SK-N-SH treated with all-trans-retinoic acid at 6 μM for 48 hours (cell line): ENCODE results near the gene IZUMO3.

Experiments used
- ATAC-seq: fragments of 200-7000 bp; cut with Tn5 transposase; 3 replicates; pipeline ENCODE4 v1.9.1; 2020; ENCODE audit warnings: mild to moderate bottlenecking, moderate library complexity
- ARNTL ChIP-seq: fragments of 450-650 bp; formaldehyde crosslinking; IDR thresholded peaks from 2 replicates; pipeline ENCODE4 v1.5.0; 2020; ENCODE audit warnings: low read depth, mild to moderate bottlenecking, moderate library complexity, borderline replicate concordance
- BACH2 ChIP-seq: fragments of 250-450 bp; sonication (Bioruptor Pico); IDR thresholded peaks from 2 replicates; pipeline ENCODE4 v1.9.0; 2021; ENCODE audit warnings: mild to moderate bottlenecking, borderline replicate concordance
- CSDC2 ChIP-seq: fragments of 250-450 bp; sonication (Bioruptor Pico); IDR thresholded peaks from 2 replicates; pipeline ENCODE4 v1.5.0; 2020; ENCODE audit warnings: mild to moderate bottlenecking, moderate library complexity
- ESRRG ChIP-seq: fragments of 250-450 bp; sonication (Bioruptor Pico); IDR thresholded peaks from 2 replicates; pipeline ENCODE4 v1.6.1; 2021; ENCODE audit warnings: mild to moderate bottlenecking
- ISL1 ChIP-seq: fragments of 250-450 bp; sonication (Bioruptor Pico); IDR thresholded peaks from 2 replicates; pipeline ENCODE4 v2.1.2; 2022; ENCODE audit warnings: mild to moderate bottlenecking, moderate library complexity
- PATZ1 ChIP-seq: fragments of 250-450 bp; sonication (Bioruptor Pico); IDR thresholded peaks from 2 replicates; pipeline ENCODE4 v1.8.0; 2020; ENCODE audit warnings: mild to moderate bottlenecking, moderate library complexity, borderline replicate concordance
- PPARA ChIP-seq: fragments of 250-450 bp; sonication (Bioruptor Pico); IDR thresholded peaks from 2 replicates; pipeline ENCODE4 v1.5.0; 2020; ENCODE audit warnings: mild to moderate bottlenecking, borderline replicate concordance
- RARB ChIP-seq: fragments of 250-450 bp; sonication (Bioruptor Pico); IDR thresholded peaks from 2 replicates; pipeline ENCODE4 v1.8.0; 2021; ENCODE audit warnings: mild to moderate bottlenecking, moderate library complexity
- TCF4 ChIP-seq: fragments of 250-450 bp; sonication (Bioruptor Pico); IDR thresholded peaks from 2 replicates; pipeline ENCODE4 v1.8.0; 2021; ENCODE audit warnings: mild to moderate bottlenecking, moderate library complexity, borderline replicate concordance
- TOX ChIP-seq: fragments of 250-450 bp; sonication (Bioruptor Pico); IDR thresholded peaks from 2 replicates; pipeline ENCODE4 v1.8.0; 2021; ENCODE audit warnings: mild to moderate bottlenecking, moderate library complexity, borderline replicate concordance
- ZC3H10 ChIP-seq: fragments of 250-450 bp; sonication (Bioruptor Pico); IDR thresholded peaks from 2 replicates; pipeline ENCODE4 v1.5.1; 2021; ENCODE audit warnings: mild to moderate bottlenecking, moderate library complexity
- ZFP3 ChIP-seq: fragments of 250-450 bp; sonication (Bioruptor Pico); IDR thresholded peaks from 2 replicates; pipeline ENCODE4 v1.5.0; 2020; ENCODE audit warnings: mild to moderate bottlenecking, moderate library complexity
- ZFP30 ChIP-seq: fragments of 450-650 bp; formaldehyde crosslinking; IDR thresholded peaks from 2 replicates; pipeline ENCODE4 v1.5.0; 2022; ENCODE audit warnings: mild to moderate bottlenecking, moderate library complexity
- ZNF70 ChIP-seq: fragments of 450-650 bp; formaldehyde crosslinking; IDR thresholded peaks from 2 replicates; pipeline ENCODE4 v1.5.0; 2020; ENCODE audit warnings: mild to moderate bottlenecking, moderate library complexity
- ZNF8 ChIP-seq: fragments of 450-650 bp; formaldehyde crosslinking; IDR thresholded peaks from 2 replicates; pipeline ENCODE4 v1.5.0; 2020; ENCODE audit warnings: mild to moderate bottlenecking, moderate library complexity
- TF ChIP-seq, protein P1 (sequence below): fragments of 250-450 bp; sonication (Bioruptor Pico); IDR thresholded peaks from 2 replicates; pipeline ENCODE4 v1.5.1; 2020; ENCODE audit warnings: low read depth, mild to moderate bottlenecking, moderate library complexity
- TF ChIP-seq, protein P2 (sequence below): fragments of 250-450 bp; sonication (Bioruptor Pico); IDR thresholded peaks from 2 replicates; pipeline ENCODE4 v1.5.1; 2021; ENCODE audit warnings: mild to moderate bottlenecking, moderate library complexity
- TF ChIP-seq, protein P3 (sequence below): fragments of 250-450 bp; sonication (Bioruptor Pico); IDR thresholded peaks from 2 replicates; pipeline ENCODE4 v1.8.0; 2021; ENCODE audit warnings: low read depth, mild to moderate bottlenecking, moderate library complexity, borderline replicate concordance
- TF ChIP-seq, protein P4 (sequence below): fragments of 250-450 bp; sonication (Bioruptor Pico); IDR thresholded peaks from 2 replicates; pipeline ENCODE4 v1.5.0; 2020; ENCODE audit warnings: mild to moderate bottlenecking, moderate library complexity

IZUMO3 gene

DNA sequence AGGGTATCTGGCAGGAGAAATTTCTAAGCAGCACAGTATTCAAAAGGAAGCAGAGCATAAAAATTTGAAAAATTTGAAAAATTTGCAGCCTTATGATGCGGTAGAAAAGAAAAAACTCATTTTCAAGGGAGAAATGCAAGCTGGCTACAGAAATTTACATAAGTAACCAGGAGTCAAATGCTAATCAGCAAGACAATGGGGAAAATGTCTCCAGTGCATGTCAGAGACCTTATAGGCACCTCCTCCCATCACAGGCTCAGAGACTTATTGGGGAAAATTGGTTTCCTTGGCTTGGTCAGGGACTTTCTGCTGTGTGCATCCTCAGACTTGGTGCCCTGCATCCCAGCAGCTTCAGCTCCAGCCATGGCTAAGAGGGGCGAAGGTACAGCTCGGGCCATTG, 35.8 kb downstream of the IZUMO3 start:
- TF ChIP-seq ARNTL (CRISPR knock-in tag) (no peak), TOX (CRISPR knock-in tag) (no peak), PPARA (CRISPR knock-in tag) (no peak), PATZ1 (CRISPR knock-in tag) (no peak), ZNF70 (CRISPR knock-in tag) (no peak), RARB (CRISPR knock-in tag) (no peak)
- TF ChIP-seq, protein P1, sequence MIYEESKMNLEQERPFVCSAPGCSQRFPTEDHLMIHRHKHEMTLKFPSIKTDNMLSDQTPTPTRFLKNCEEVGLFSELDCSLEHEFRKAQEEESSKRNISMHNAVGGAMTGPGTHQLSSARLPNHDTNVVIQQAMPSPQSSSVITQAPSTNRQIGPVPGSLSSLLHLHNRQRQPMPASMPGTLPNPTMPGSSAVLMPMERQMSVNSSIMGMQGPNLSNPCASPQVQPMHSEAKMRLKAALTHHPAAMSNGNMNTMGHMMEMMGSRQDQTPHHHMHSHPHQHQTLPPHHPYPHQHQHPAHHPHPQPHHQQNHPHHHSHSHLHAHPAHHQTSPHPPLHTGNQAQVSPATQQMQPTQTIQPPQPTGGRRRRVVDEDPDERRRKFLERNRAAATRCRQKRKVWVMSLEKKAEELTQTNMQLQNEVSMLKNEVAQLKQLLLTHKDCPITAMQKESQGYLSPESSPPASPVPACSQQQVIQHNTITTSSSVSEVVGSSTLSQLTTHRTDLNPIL (CRISPR knock-in tag), result no peak
- TF ChIP-seq, protein P2, sequence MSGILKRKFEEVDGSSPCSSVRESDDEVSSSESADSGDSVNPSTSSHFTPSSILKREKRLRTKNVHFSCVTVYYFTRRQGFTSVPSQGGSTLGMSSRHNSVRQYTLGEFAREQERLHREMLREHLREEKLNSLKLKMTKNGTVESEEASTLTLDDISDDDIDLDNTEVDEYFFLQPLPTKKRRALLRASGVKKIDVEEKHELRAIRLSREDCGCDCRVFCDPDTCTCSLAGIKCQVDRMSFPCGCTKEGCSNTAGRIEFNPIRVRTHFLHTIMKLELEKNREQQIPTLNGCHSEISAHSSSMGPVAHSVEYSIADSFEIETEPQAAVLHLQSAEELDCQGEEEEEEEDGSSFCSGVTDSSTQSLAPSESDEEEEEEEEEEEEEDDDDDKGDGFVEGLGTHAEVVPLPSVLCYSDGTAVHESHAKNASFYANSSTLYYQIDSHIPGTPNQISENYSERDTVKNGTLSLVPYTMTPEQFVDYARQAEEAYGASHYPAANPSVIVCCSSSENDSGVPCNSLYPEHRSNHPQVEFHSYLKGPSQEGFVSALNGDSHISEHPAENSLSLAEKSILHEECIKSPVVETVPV (CRISPR knock-in tag), result no peak
- no peak for ATAC-seq

- TF ChIP-seq, protein P3, sequence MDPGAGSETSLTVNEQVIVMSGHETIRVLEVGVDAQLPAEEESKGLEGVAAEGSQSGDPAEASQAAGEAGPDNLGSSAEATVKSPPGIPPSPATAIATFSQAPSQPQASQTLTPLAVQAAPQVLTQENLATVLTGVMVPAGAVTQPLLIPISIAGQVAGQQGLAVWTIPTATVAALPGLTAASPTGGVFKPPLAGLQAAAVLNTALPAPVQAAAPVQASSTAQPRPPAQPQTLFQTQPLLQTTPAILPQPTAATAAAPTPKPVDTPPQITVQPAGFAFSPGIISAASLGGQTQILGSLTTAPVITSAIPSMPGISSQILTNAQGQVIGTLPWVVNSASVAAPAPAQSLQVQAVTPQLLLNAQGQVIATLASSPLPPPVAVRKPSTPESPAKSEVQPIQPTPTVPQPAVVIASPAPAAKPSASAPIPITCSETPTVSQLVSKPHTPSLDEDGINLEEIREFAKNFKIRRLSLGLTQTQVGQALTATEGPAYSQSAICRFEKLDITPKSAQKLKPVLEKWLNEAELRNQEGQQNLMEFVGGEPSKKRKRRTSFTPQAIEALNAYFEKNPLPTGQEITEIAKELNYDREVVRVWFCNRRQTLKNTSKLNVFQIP (CRISPR knock-in tag), result no peak
- TF ChIP-seq TOX (CRISPR knock-in tag), result no peak
- TF ChIP-seq ZC3H10 (CRISPR knock-in tag), result no peak
- TF ChIP-seq ZFP30 (CRISPR knock-in tag), result no peak
- no peak for TF ChIP-seq ZNF8 (CRISPR knock-in tag)
- TF ChIP-seq PATZ1 (CRISPR knock-in tag), result no peak
- no peak for ATAC-seq
These were observed 41.2 kb downstream of the IZUMO3 start for GRCh38 chr9:24504521-24504920.

DNA sequence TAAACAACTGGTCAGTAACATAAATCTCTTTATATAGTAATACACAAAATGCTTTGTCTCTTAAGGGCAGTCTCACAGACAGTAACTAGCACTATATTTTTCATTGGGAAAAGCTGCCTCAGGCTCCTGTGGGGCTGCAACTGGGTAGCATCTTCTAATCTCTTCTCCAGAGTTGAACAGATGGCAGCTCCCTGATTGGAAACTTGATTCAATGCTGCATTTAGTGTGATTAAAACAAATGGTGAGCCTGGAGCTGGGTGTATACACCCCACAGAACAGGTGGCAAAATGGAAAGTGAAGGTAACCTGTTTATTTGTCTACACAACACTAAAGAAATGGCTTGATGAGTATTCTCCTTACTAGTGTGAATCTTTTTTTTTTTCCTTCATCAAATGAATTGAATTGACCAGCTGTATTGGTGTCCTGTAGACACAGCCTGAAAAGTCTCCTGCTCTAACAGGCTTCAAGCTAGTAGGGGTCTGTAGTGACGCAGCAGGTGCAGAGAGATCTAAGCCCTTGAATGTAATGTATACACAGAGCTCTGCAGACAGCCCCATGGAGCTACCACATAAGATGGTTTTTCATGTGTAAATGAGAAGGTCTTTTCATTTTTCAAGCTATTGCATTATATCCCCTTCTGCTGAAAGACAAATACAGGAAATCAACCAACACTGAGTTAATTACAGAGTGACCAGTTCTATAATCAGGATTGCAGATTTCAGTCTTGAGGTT, 43.3 kb downstream of the IZUMO3 start:
- TF ChIP-seq, protein P2 (CRISPR knock-in tag), result no peak
- TF ChIP-seq ZFP30 (CRISPR knock-in tag), result no peak
- no peak for TF ChIP-seq BACH2
- no peak for TF ChIP-seq ARNTL (CRISPR knock-in tag)
- TF ChIP-seq PPARA (CRISPR knock-in tag), result no peak
- TF ChIP-seq ESRRG (CRISPR knock-in tag), result no peak
- no peak for TF ChIP-seq ISL1
- no peak for TF ChIP-seq RARB (CRISPR knock-in tag)
- TF ChIP-seq TOX (CRISPR knock-in tag), result no peak
- TF ChIP-seq TCF4 (CRISPR knock-in tag), result no peak
- TF ChIP-seq ZFP3 (CRISPR knock-in tag), result no peak
- no peak for TF ChIP-seq PATZ1 (CRISPR knock-in tag)
- TF ChIP-seq CSDC2 (CRISPR knock-in tag), result no peak
- TF ChIP-seq, protein P4, sequence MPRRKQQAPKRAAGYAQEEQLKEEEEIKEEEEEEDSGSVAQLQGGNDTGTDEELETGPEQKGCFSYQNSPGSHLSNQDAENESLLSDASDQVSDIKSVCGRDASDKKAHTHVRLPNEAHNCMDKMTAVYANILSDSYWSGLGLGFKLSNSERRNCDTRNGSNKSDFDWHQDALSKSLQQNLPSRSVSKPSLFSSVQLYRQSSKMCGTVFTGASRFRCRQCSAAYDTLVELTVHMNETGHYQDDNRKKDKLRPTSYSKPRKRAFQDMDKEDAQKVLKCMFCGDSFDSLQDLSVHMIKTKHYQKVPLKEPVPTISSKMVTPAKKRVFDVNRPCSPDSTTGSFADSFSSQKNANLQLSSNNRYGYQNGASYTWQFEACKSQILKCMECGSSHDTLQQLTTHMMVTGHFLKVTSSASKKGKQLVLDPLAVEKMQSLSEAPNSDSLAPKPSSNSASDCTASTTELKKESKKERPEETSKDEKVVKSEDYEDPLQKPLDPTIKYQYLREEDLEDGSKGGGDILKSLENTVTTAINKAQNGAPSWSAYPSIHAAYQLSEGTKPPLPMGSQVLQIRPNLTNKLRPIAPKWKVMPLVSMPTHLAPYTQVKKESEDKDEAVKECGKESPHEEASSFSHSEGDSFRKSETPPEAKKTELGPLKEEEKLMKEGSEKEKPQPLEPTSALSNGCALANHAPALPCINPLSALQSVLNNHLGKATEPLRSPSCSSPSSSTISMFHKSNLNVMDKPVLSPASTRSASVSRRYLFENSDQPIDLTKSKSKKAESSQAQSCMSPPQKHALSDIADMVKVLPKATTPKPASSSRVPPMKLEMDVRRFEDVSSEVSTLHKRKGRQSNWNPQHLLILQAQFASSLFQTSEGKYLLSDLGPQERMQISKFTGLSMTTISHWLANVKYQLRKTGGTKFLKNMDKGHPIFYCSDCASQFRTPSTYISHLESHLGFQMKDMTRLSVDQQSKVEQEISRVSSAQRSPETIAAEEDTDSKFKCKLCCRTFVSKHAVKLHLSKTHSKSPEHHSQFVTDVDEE (CRISPR knock-in tag), result no peak
- no peak for TF ChIP-seq ZNF70 (CRISPR knock-in tag)
- no peak for ATAC-seq
